GM18868 (cell line): ENCODE measurements around the gene MED7.

Experiments
- ATAC-seq: cut with Tn5 transposase; IDR thresholded peaks from one replicate; pipeline ENCODE4 v1.9.1; 2021; ENCODE audit warnings: mild to moderate bottlenecking, moderate library complexity; ENCODE audit not compliant: unreplicated experiment

The MED7 gene

GRCh38 chr5:157107508-157107907, 35.2 kb downstream of the MED7 start:
- ATAC-seq: no peak

DNA sequence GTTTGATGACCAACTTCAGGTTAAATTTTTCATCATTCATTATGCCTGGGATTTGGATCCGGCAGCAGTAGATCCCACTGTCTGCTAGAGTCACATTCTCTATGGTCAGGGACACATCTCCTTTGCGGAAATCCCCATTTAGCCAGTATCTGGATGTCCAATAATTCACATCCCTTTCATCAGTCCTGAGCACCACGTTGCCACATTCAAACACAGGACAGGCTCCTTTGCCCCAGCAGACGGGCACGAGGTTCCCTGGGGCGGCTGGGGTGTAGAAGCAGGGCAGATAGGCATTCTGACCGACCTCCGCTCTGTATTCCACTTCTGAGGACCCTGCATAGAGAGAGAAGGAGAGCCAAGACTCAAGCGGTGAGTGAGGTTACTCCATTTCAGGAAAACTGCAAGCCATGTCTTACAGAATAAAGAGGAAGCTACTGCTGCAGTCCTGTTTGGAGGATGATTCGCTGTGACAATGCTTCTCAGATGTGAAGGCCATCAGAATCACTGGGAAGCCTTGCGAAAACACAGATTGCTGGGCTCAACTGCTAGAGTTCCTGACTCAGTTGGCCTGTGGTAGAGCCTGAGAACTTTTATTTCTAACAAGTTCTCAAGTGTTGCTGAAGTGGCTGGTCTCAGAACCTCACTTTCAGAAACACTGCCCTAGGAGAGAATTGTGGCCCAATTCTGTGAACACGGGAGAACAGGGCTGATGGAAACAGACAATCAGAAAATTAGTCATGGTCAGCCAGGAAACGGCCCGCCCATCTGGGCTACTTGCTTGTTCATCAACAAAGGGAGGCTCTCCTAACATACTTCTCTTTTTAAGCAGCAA, 35.8 kb downstream of the MED7 start:
- no peak for ATAC-seq

DNA sequence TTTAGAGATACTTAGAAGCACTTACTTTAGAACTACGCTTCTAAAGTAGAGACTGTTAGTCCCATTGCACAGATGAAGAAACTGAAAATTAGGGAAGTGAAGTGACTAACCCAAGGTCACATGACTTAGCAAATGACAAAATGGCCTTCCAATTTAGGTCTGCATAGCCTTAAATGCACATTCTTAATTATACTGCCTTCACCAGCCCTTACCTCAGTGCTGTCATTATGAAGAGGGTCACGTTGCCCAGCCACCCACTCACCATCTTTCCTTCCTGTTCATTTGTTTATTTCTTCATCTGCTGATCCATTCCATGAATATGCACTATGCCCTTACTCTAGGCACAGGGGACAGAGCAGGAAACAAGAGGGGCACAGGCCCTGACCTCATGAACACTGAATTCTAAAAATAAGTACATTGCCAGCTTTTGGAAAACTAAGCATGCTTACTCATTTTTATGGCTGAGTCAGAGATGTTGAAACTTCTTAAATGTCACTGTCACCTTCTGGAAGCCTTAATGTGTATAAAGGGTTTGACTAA, 42.5 kb downstream of the MED7 start:
- ATAC-seq: peak; percentile 74

DNA sequence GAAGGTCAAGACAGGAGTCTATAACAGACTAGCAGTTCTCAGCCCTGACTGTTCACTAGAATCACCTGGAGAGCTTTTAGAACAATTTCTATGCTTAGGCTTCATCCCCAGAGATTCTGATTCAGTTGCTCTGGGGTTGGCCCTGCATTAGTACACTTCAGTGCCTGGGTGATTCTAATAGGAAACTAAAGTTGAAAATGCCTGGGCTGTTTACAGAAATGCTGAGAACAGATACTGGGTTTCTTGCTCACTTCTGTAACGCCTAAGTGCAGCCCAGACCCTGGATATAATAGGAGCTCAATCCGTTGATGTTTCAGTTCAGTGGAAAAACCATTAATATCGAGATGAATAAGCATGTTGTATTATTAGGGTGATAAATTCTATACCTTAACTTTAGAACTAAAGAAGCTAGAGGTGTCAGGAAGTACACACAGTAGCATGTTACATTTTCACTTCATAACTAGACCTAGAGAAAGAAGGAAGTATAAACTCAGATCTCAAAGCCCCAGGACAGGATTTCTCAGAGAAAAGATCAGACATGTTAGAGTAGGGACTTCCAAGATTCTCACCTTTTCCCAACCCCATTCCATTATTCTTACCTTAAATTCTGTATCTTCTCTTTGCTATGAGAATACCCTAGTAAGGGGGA, 54.2 kb downstream of the MED7 start:
- ATAC-seq: peak; percentile 75
